HepG2 (cell line): Measurements from ENCODE around the gene HMGCS2. TPM values are rescaled to one million over a fixed set of nuclear protein-coding genes. Genes with fewer than 3 reads are reported as not detected.
A peak's percentile ranks its signal among the peaks of the same experiment; 100 is the strongest.

Experiments used
- ATF2 ChIP-seq: sonication (generic); formaldehyde crosslinking; IDR thresholded peaks from 2 replicates; pipeline ENCODE4 v1.4.0; 2020; ENCODE audit warnings: missing genetic modification reagents
- CEBPG ChIP-seq: IDR thresholded peaks from 2 replicates; pipeline ENCODE4 v1.6.1; 2016
- EP300 ChIP-seq, 3 experiments: sonication (generic) in 1 of 3; formaldehyde crosslinking in 1 of 3; IDR thresholded peaks; 2 replicates each; pipeline versions ENCODE4 v1.5.1 to v1.6.1; 2011 to 2020; ENCODE audit warnings: low read depth in 2 of 3, low read length in 2 of 3, borderline replicate concordance in 1 of 3, improper control_type of control experiment in 1 of 3, mild to moderate bottlenecking in 1 of 3, missing genetic modification reagents in 1 of 3, moderate library complexity in 1 of 3
- ETV5 ChIP-seq: IDR thresholded peaks from 2 replicates; pipeline ENCODE4 v1.6.1; 2018; ENCODE audit warnings: missing biosample characterization, missing genetic modification reagents, inconsistent platforms, borderline replicate concordance
- FOSL2 ChIP-seq: sonication (generic); formaldehyde crosslinking; IDR thresholded peaks from 2 replicates; pipeline ENCODE4 v1.4.0; 2020; ENCODE audit warnings: missing genetic modification reagents
- FOXA3 ChIP-seq: IDR thresholded peaks from 2 replicates; pipeline ENCODE4 v1.6.1; 2016; ENCODE audit warnings: missing genetic modification reagents, missing compliant biosample characterization
- FOXJ3 ChIP-seq: sonication (generic); formaldehyde crosslinking; IDR thresholded peaks from 2 replicates; pipeline ENCODE4 v1.4.0; 2020; ENCODE audit warnings: missing genetic modification reagents, mild to moderate bottlenecking, borderline replicate concordance
- GATAD1 ChIP-seq: IDR thresholded peaks from 2 replicates; pipeline ENCODE4 v1.6.1; 2016; ENCODE audit warnings: missing genetic modification reagents, missing compliant biosample characterization
- KMT2B ChIP-seq: IDR thresholded peaks from 2 replicates; pipeline ENCODE4 v1.6.1; 2016; ENCODE audit warnings: missing genetic modification reagents, missing compliant biosample characterization
- RXRB ChIP-seq: IDR thresholded peaks from 2 replicates; pipeline ENCODE4 v1.6.1; 2016; ENCODE audit warnings: borderline replicate concordance, missing genetic modification reagents, missing compliant biosample characterization
- SAP130 ChIP-seq: IDR thresholded peaks from 2 replicates; pipeline ENCODE4 v1.6.1; 2016; ENCODE audit warnings: low read depth
- SIX4 ChIP-seq: sonication (generic); formaldehyde crosslinking; IDR thresholded peaks from 2 replicates; pipeline ENCODE4 v1.4.0; 2020; ENCODE audit warnings: missing genetic modification reagents
- SPEN ChIP-seq: sonication (generic); formaldehyde crosslinking; IDR thresholded peaks from 2 replicates; pipeline ENCODE4 v1.5.1; 2020; ENCODE audit warnings: low read depth, mild to moderate bottlenecking, missing genetic modification reagents
- TGIF2 ChIP-seq: IDR thresholded peaks from 2 replicates; pipeline ENCODE4 v1.6.1; 2016; ENCODE audit warnings: control low read depth, missing compliant biosample characterization
- XRCC5 ChIP-seq: fragments of 200-400 bp; formaldehyde crosslinking; optimal IDR thresholded peaks from 2 replicates; pipeline ENCODE3; 2017; ENCODE audit warnings: mild to moderate bottlenecking, low read length
- ZBTB25 ChIP-seq: IDR thresholded peaks from 2 replicates; pipeline ENCODE4 v1.6.1; 2018; ENCODE audit warnings: missing genetic modification reagents
- ZFP37 ChIP-seq: sonication (generic); formaldehyde crosslinking; IDR thresholded peaks from 2 replicates; pipeline ENCODE4 v1.4.0; 2020; ENCODE audit warnings: missing genetic modification reagents, borderline replicate concordance
- ZFP62 ChIP-seq: sonication (generic); formaldehyde crosslinking; IDR thresholded peaks from 2 replicates; pipeline ENCODE4 v1.4.0; 2020; ENCODE audit warnings: missing genetic modification reagents
- ZMAT3 ChIP-seq: sonication (generic); formaldehyde crosslinking; conservative IDR thresholded peaks from 2 replicates; pipeline ENCODE4 v1.7.0; 2021; ENCODE audit warnings: missing genetic modification reagents
- ZMYM3 ChIP-seq: sonication (generic); formaldehyde crosslinking; IDR thresholded peaks from 2 replicates; pipeline ENCODE4 v1.5.1; 2020; ENCODE audit warnings: mild to moderate bottlenecking, missing genetic modification reagents
- ZMYM4 ChIP-seq: sonication (generic); formaldehyde crosslinking; IDR thresholded peaks from 2 replicates; pipeline ENCODE4 v1.8.1; 2023; ENCODE audit warnings: mild to moderate bottlenecking, missing genetic modification reagents
- ZNF138 ChIP-seq: sonication (generic); formaldehyde crosslinking; IDR thresholded peaks from 2 replicates; pipeline ENCODE4 v1.5.0; 2020; ENCODE audit warnings: mild to moderate bottlenecking, low read depth, missing genetic modification reagents
- ZNF292 ChIP-seq: sonication (generic); formaldehyde crosslinking; IDR thresholded peaks from 2 replicates; pipeline ENCODE4 v1.8.1; 2022; ENCODE audit warnings: mild to moderate bottlenecking, low read depth, missing genetic modification reagents, borderline replicate concordance
- ZNF605 ChIP-seq: sonication (generic); formaldehyde crosslinking; IDR thresholded peaks from 2 replicates; pipeline ENCODE4 v1.8.0; 2022; ENCODE audit warnings: mild to moderate bottlenecking, missing genetic modification reagents
- ZNF629 ChIP-seq: sonication (generic); formaldehyde crosslinking; conservative IDR thresholded peaks from 2 replicates; pipeline ENCODE4 v1.5.0; 2020; ENCODE audit warnings: missing genetic modification reagents
- ZNF792 ChIP-seq: IDR thresholded peaks from 2 replicates; pipeline ENCODE4 v1.6.1; 2016
- ZNF83 ChIP-seq: sonication (generic); formaldehyde crosslinking; IDR thresholded peaks from 2 replicates; pipeline ENCODE4 v1.4.0; 2020; ENCODE audit warnings: missing genetic modification reagents, mild to moderate bottlenecking, borderline replicate concordance
- polyA plus RNA-seq, 8 experiments: library from polyadenylated mRNA; depleted of rRNA in 3 of 8; stranded (reverse) in 7 of 8; unstranded in 1 of 8; fragments of >200 nt; fragmentation: Illumina TruSeq in 4 of 8; extraction: Trizol in 4 of 8; gene quantifications; 2 replicates each; pipeline versions ENCODE4 v1.2.1 to v1.2.3, GENCODE V29; 2011 to 2016; ENCODE audit warnings: low read depth in 4 of 8, missing spikeins in 1 of 8, mixed read lengths in 1 of 8; ENCODE audit not compliant: insufficient read depth in 1 of 8
- total RNA-seq, 5 experiments: library from RNA; depleted of rRNA; stranded (reverse); fragments of >200 nt; fragmentation: Illumina TruSeq; extraction: Trizol; gene quantifications; 2 replicates each; pipeline ENCODE4 v1.2.3, GENCODE V29; 2016; ENCODE audit warnings: low read depth in 1 of 5
- TF ChIP-seq, protein P1 (sequence below): sonication (generic); formaldehyde crosslinking; IDR thresholded peaks from 2 replicates; pipeline ENCODE4 v1.4.0; 2020; ENCODE audit warnings: missing genetic modification reagents, mild to moderate bottlenecking, borderline replicate concordance

The HMGCS2 gene
- total and polyA plus RNA-seq, 2 of the 13 experiments (the other 11 are each of a cell fraction or from before 2014, with no cell fraction given) = 0.44 to 1.5 TPM

- TF ChIP-seq ATF2 (CRISPR knock-in tag) (0 out of 2 replicates have a peak, but pooled peaks have one; percentile 35), FOXJ3 (peak; percentile 25; the same call in 1 of the 2 replicates), SPEN (peak; percentile 58; the same call in 1 of the 2 replicates), FOXA3 (CRISPR knock-in tag) (peak; percentile 83), XRCC5 (no peak), ZFP37 (CRISPR knock-in tag) (no peak), ZNF605 (CRISPR knock-in tag) (peak; percentile 26; the same call in 1 of the 2 replicates), EP300 (IDR thresholded peaks at IDR 0.05; ENCODE audit: low read depth in 2 of 2, low read length in 2 of 2) (0 out of 4 replicates have a peak, but pooled peaks of 1 of the 2 experiments have one; percentile 23), EP300 (CRISPR knock-in tag; IDR thresholded peaks at IDR 0.05; ENCODE audit: borderline replicate concordance) (no peak), RXRB (CRISPR knock-in tag) (0 out of 2 replicates have a peak, but pooled peaks have one; percentile 40), SIX4 (CRISPR knock-in tag) (no peak), ZNF629 (no peak), ZNF138 (no peak), ETV5 (CRISPR knock-in tag) (no peak), FOSL2 (CRISPR knock-in tag) (peak; percentile 59), ZMYM4 (CRISPR knock-in tag) (peak; percentile 57; the same call in 1 of the 2 replicates), ZNF292 (CRISPR knock-in tag) (peak; percentile 26; the same call in 1 of the 2 replicates), SAP130 (peak; percentile 31; the same call in 1 of the 2 replicates), ZMAT3 (no peak), ZNF792 (CRISPR knock-in tag) (no peak), CEBPG (CRISPR knock-in tag) (peak; percentile 63), ZBTB25 (CRISPR knock-in tag) (no peak), ZFP62 (CRISPR knock-in tag) (no peak), ZMYM3 (peak; percentile 47), KMT2B (no peak), GATAD1 (CRISPR knock-in tag) (0 out of 2 replicates have a peak, but pooled peaks have one; percentile 27), ZNF83 (CRISPR knock-in tag) (no peak), TGIF2 (CRISPR knock-in tag) (no peak)
- TF ChIP-seq, protein P1, sequence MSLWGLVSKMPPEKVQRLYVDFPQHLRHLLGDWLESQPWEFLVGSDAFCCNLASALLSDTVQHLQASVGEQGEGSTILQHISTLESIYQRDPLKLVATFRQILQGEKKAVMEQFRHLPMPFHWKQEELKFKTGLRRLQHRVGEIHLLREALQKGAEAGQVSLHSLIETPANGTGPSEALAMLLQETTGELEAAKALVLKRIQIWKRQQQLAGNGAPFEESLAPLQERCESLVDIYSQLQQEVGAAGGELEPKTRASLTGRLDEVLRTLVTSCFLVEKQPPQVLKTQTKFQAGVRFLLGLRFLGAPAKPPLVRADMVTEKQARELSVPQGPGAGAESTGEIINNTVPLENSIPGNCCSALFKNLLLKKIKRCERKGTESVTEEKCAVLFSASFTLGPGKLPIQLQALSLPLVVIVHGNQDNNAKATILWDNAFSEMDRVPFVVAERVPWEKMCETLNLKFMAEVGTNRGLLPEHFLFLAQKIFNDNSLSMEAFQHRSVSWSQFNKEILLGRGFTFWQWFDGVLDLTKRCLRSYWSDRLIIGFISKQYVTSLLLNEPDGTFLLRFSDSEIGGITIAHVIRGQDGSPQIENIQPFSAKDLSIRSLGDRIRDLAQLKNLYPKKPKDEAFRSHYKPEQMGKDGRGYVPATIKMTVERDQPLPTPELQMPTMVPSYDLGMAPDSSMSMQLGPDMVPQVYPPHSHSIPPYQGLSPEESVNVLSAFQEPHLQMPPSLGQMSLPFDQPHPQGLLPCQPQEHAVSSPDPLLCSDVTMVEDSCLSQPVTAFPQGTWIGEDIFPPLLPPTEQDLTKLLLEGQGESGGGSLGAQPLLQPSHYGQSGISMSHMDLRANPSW = no peak
These were observed 11.2 kb upstream of the HMGCS2 start (continued) for GRCh38 chr1:119779869-119780356.
